ENCODE data around the gene MON2.

MON2 gene

DNA sequence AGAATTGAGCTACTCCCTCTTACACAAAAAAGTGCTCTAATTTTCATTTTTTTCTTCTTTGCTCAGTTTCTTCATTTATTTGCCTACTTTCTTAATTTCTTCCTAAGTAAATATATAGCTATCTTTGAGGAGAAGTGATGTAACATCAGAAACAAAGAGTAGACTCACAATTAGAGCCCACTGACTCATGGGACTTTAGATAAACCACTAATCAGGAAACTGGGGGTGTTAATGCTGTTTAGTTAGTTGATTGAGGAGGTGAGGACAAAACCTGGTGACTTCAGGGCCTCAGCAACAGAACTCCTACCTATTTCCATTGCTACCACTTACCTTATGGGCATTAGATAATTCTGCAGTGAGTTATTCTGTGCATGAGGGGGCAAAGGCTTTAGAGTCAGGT is 151.7 kb downstream of the MON2 start:
- no peak for DNase-seq

DNA sequence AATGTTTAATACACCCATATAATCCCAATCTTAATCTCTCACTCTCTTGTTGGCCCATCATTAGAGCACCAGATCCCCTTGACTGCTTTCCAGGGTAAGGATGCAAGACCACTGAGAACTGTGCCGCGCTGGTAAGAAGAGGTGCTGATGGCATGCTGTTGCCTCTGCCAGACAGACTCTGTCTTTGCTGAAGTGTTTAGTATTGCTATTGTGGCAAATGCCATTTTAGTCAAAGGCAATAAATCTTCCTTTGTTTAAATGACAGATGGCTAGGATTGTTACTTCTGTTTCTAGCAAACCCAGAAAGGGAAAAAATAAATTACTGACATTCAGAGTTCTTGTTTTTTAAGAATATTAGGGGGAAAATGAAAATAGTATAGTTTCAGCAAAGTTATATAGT is 152.3 kb downstream of the MON2 start:
- DNase-seq, result no peak

DNA sequence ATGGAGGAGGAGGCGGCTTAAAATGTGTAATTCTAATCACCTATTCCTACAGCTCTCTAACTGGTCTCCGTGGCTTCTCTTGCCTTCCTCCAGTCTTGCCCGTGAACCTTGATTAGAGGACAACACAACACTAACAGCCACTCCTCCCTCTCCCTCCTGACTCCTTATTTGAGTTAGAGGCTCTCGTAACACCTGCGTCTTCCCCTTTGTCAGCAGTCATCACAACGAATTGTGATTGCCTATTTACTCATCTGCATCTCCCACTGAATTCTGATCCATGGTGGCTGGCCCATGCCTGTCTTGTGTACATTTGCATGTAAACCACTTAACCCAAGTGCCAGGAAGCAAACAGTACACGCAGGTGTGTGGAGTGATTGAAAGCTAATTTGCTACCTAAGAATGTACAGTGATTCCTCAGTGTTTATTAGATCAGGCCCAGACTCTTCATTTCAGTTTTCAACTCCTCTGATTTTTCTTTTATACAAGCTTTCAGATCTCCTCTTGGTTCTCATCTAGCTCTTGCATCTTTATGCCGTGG is 154.5 kb downstream of the MON2 start:
- DNase-seq, result no peak

DNA sequence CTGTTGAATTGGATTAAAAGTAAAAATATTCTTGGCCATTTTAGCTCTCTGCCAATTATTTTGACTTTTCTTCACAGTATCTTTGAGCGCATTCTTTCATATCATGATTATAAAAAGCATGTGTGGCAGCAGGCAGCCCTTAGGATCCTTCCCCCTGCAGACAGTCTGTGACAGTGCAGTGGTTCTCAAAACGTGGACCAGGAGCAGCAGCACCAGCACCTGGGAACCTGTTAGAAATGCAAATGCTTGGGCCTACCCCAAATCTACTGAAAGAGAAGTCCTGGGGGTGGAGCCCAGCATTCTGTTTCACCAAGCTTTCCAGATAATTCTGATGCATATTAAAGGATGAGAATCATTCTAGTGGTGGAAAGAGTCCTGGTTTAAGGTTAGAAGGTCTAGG is 155.6 kb downstream of the MON2 start:
- no peak for DNase-seq

DNA sequence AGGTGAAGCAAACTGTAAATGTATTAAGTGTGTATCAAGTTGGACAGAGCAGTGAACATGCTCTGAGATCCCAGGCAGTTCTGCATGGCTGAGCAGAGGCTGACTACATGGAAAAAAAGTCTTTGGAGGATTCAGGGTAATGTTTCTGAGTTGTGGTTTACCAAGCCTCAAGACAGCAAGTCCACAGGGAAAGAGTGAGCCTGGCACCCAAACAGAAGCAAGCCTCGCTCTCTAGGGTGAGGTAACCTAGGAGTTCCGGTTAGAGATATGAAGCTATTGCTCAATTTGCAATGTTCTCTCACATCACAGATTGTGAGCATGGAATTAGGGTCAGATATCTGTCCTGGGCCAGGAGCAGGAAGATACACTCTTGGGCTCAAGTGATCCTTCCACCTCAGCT is 158.6 kb downstream of the MON2 start:
- DNase-seq, result peak; percentile 66

DNA sequence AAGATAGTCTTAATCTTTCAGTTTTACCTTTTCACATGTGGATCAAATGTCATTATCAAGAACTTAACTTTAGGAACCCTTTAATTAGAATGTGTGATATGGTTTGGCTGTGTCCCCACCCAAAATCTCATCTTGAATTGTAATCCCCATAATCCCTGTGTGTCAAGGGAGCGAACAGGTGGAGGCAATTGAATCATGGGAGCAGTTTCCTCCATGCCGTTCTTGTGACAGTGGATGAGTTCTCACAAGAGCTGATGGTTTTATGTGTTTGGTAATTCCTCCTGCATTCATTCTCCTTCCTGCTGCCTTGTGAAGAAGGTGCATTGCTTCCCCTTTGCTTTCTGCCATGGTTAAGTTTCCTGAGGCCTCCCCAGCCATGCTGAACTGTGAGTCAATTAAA is 160.6 kb downstream of the MON2 start:
- DNase-seq, result no peak

DNA sequence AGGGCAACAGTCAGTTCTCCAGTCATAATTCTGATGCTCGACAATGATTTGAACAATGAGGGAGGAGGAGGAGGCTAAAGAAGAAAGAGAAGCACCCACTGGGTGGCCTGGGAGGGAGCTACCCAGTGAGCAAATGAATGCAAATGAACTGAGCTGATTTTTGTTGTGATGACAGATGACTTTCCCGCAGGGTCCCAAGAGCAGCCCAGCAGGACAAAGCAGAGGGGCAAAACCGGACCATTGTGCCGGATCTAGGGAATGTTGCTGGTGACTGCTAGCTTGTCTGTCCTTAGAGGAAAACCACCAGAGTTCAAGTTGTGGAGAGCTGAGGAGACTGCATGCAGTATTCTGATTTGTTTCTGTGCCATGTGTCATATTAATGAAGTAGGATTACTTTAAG is 162.8 kb downstream of the MON2 start:
- no peak for DNase-seq

DNA sequence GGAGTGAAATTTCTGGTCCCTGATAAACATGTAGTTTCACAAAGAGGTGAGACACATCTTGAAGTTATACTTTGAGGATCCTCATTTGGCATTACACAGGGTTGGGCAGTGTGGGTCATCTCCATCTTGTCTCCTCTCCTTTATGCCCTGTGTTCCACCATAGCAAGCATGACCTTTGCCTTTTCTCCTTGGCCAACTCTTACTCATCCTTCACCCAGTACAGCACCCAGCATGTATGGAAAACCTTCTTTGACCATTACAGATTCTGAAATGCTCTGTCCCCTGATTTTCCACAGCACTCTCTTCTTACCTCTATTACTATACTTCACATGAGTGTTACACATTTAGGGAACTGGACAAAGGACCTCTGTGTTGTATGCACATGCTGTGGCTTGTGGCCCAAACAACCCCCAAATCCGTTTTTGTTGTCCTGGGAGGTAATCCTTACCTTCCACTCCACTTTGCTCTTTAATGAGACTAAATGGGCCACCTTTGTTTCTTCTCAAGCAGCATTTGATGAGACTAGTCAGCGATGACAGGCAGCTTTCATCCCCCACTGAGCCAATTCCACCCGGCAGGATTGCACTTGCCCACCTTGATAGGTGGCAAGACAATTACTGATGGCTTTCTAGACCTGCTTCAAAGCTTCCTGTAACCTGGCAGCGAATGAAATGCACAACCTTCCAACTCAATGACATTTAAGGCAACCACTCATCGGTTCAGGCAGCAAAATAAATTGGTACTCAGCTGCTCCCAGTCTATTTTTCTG is 163.5 kb downstream of the MON2 start:
- DNase-seq, result no peak

DNA sequence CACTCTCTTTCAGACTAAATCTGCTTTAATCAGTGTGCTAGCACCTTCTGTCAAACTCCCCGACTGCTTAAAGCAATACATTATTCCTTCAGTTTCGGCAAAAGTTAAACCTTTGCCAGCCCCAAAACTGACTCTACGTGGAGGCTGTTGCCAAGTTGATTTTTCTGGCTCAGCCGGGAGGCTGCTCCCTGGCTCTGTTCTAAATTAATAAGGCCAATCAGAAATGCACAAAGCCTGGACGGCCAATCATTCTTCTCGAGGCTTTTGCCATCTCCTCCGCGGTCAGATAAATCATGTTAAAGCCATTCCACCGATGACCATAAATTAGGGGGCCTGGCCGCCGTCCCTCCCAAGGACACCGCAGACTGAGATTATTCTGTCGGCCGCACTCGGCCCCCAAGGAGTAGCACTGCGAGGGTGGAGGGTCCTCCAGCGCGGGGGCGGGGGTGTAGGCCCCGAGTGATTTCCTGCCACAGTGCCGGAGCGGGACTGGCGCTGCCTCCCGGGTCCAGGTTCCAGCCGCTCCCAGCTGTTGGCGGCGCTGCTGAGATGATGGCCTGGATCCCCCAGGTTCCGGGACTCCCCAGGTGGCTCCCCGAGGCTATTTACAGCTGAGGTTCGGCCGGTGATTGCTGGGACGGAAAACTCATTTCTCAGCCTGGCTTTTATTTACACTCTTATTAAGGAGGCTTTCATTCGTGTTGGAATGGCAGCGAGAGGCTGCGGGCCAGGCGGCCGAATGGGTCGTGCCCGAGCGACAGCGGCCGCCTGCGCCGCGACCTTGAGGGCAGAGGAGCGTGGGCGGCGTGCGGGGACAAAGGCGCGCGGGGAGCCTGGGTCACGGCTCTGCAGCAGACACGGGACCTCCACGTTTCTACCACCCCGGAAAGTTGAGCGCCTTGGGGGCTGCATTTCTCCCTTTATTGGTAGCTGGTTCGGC is 165.1 kb downstream of the MON2 start:
- peak; percentile 27 for DNase-seq

DNA sequence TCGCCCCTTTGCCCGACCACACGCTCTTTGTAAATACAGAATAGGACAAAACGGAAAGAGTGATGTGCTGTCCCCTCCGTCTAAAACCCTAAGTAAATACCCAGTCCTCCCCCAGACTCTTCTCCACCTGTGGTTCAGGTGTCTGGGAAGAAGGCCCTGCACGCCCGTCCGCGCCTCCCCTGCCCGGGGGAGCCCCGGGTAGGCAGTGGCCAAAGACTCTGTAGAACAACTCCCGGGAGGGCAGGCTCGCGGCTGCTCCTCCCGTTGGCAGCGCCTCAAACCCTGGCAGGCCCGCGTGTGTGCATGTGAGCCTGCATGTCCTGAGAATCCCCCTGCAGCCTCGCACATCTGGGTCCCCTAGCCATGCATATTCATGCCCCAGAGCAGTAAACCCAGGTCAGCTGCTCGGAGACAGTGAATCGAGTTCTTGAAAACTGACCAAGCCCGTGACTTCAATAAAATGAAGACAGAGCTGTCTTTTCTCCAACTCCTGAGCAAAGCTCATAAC is 165.8 kb downstream of the MON2 start:
- DNase-seq, result no peak

DNA sequence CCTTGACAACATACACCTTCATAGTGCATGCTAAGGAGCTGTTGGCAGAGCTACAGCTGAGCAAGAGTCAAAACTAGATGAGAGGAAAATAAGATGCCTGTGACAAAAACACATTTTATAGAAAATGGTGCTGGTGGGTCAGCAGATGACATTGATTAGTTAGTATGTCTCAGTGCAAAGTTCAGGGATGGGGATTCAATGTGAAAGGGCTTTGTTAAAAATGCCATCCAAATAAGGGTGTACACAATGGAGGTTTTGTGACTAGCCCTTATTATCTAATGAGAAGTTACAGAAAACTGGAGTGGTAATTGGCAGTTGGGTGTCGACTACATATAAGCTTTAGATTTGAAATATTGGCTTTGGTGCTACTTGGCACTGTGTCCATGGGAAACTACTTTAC is 169.0 kb downstream of the MON2 start:
- DNase-seq, result no peak

DNA sequence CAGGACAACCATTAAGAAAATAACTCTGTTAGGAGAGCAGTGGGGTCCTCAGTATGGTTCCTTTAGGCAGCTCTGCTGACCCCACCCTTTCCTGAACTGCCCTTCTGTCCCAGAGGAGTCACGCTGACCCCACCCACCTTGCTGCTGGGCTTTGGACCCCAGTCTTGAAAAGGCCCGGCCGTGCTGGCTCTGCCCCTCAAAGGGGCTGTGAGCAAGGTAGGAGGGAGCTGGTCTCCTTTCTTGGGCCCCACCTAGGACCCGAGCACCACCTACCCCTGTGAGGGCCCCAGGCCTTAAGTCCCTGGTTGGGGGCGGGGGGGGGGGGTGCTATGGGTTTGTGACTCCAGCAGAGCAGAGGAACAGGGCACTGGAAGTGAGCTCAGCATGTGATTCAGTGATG is 171.1 kb downstream of the MON2 start:
- DNase-seq, result no peak

DNA sequence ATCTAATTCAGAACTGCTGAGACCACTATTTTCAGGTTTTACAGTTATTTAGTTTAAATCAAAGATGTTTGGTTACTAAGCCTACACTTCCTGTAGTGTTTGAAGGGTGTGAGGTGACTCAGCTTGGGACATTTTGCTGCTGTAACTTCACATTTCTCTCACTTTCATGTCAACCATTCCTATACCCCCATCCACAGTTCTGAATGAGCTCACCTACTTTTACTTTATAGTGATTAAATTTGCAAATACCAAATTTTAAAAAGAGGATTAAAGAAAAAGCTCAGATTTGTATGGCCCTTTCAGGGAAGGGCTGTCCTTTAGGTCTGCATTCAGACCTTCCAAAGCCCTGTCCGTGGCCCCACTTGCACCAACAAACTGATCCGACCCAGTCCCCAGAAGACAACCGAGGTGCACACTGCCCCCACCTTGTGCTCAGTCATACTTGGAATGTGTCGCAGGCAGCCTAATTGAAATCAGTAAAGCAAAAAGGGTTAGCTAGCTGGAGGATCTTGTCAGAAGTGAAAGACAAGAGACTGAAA is 174.4 kb downstream of the MON2 start:
- peak; percentile 78 for DNase-seq

DNA sequence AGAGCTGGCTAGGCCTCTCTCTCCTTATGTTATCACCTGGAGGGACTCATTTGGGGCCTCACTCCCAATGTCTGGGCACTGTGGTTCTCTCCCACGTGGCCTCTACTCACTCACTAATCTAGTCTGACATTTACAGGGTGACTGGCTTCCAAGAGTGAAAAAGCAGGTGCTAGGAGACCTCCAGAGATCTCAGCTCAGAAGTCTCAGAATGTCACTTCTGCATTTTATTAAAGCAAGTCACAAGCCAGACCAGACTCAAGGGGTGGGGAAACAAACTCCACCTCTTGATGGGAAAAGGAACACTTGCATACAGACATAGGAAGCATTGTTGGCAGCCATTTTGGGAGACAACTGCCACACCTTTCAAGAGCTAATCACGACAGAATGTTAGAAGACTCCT is 175.9 kb downstream of the MON2 start:
- DNase-seq, result peak; percentile 59

DNA sequence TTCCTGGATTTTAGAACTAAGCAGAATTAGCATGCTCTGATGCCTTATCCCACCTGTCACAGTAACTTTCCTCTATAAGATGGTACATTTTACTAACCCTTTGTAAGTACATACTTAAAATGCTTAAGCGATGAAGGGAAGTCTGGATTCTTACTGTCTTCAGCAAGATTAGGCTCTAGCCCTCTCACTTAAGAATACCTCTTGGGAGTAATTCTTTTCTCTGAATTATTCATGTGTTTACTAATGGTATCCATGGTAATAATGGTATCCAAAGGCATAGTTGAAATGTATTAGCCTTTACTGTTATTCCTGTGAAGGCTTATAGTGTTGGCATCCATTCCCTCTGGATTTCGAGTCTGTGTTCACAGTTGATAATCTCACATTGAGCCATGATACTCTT is 176.9 kb downstream of the MON2 start:
- DNase-seq, result no peak

DNA sequence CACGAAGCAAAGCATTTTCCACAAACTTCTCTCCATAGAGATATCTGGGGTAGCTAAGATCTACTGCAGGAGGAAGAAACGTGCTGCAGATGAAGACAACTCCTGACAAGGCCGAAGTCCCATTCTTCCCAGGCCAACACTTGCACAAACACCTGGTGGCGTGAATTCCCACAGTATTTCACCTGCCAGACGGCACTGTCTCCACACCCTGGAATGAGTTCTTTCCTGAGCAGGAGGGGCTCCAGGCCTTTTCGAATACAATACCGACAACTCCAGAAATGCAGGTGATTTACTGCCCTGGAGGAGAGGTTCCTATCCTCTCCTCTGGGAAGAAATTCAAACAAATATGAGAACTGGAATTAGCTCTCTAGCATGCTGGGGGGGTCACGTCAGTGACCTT is 179.9 kb downstream of the MON2 start:
- no peak for DNase-seq

DNA sequence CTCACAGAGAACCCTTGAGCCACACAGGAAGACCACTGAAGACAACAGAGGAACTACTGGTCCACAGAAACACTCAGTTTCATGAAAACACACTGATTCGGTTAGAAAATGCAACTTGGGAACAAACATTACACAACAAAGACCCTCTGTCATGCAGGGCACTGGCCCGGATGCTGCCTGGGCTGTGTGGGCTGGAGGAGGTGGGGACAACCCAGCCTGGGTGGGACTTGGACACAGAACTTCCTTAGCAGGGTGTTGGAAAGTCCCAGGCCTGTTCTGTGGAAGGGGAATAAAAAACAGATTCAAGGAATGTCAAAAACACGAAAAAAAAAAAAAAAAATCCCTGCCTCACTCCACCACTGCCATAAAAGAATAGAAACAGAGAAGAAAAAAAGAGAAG is 181.0 kb downstream of the MON2 start:
- peak; percentile 87 for DNase-seq

DNA sequence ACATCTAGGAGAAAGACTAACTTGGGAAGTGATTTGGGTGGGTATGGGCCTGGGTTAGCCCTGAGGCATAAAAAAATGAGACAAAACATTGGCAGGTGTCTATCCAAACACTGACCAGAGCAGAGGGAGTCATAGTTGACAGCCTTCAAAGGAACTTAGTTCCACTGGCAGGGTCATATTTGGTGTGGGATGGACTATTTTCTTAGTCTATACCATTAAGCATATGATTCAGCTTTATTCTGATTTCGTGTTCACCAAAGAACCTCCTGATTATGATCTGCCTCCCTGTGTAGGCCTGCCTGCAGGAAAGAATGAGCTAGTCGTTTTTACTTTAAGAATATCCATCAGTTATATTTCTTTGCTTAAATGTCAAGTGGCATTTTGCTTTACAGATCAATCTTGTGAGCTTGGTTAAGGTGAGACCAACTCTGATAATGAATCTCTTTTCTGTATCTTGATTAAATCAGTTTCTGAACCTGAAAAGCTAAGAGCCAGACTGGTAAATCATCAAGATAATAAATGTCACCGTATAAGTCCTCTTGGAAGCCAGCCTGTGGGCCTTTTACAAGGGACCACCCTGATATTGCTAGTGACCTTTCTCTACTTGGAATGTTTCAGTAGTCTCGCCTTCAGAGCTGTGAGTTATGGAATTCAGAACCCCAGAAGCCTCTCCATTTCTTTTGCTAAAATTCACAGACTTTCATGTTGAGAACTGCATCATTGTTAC is 182.9 kb downstream of the MON2 start:
- no peak for DNase-seq

Measured in inflammatory macrophage treated with lipopolysaccharide for 4 hours (primary cell).